Ecto neural progenitor cell (in vitro differentiated cells): ENCODE results near the gene KRT6C.
A peak's percentile ranks its signal among the peaks of the same experiment; 100 is the strongest.

Experiments
- DNase-seq: peaks from one replicate; pipeline ENCODE4 v3.0.0-alpha.2; 2018; ENCODE audit warnings: low spot score

KRT6C gene

DNA sequence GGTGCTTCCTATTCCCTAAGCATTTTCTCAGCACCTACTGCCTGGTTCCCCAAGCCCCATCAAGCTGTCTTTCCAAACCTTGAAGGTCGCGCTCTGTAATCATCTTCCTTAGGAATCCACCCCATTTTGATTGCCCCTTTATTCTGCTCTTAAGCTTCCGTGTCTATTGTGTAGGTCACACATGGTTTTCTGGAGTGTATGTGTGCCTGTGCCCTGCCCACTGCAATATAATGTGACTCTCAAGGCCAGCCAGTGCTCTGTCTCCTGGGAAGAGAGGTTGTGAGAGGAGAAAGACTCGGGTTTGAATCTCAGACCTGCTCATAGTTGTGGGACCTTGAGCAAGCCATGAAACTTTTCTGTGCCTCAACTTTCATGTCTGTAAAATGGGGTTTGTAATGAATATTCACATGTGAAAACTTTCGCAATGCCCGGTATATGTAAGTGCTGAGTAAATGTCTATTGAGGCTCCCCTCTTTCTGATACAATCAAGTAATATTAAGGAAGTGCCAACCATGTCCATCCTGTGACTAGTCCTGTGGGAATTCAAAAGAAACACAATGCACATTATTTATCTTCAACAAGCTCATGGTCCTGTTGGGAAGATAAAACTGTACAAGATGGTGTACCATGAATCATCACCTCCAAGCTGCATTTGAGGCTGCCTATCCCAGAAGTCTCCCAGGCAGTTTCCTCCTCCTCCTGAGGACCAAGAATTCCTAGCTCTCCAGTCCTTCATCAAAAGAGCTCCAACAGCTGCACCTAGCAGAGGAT lies 38.7 kb downstream of the KRT6C start:
- DNase-seq = peak; percentile 30

DNA sequence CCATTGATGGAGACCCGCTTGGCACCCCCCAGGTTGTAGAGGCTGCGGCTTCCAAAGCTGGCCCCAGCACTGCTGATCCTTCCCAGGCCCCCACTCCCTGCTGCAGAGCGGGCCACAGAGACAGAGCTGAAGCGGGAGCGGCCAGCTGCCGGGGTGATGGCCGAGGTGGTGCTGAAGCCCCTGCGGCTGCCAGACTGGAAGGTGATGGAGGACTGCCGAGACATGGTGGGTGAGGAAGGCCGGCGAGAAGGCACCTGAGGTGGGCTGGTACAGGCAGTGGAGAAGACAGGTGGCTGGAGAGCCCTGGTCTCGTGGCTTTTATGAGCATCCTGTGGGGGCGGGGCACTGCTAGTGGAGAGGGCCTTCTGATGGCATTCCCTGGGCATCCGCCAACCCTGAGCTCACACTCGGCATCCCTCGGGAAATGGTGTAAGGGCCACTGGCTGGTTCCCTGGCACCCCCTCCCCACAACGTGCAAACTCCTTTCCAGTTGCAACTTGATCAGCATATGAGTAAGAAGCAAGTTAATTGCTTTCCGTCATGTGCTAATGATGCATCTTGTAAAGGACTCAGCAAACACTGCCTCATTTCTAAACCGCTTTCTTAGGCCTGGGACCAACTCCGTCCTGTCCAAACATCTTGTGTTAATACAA lies 39.4 kb downstream of the KRT6C start, which contains the start of gene KRT75:
KRT75 (minus strand) TSS at position 291 of the 653 bp plus-strand sequence; CDS start at position 224, 67 bp downstream.
- DNase-seq = peak; percentile 43

DNA sequence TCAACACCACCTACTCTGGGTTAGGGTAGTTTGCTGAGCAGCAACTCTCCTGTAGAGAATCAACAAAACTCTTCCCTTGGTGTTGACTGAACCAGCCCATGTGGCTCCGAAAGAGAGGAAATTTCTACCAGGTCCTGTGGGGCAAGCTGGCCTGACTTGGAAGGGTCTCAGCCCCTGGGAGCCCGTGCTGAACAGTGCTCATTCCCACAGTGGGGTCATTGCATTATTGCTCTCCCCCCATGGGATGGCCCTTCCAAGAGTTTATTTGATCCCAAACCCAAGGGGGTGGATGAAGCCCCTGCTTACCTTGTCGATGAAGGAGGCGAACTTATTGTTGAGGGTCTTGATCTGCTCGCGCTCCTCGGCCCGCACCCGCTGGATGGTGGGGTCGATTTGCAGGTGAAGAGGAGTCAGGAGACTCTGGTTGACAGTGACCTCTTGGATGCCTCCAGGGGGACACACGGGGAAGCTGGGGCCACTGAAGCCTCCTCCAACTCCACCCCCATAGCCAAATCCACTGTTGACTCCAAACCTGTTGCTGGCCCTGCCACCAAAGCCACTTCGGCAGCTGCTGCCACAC lies 40.0 kb downstream of the KRT6C start:
- DNase-seq = peak; percentile 43

- DNase-seq = no peak
Measured at GRCh38 chr12:52432559-52433207, 40.9 kb downstream of the KRT6C start.

DNA sequence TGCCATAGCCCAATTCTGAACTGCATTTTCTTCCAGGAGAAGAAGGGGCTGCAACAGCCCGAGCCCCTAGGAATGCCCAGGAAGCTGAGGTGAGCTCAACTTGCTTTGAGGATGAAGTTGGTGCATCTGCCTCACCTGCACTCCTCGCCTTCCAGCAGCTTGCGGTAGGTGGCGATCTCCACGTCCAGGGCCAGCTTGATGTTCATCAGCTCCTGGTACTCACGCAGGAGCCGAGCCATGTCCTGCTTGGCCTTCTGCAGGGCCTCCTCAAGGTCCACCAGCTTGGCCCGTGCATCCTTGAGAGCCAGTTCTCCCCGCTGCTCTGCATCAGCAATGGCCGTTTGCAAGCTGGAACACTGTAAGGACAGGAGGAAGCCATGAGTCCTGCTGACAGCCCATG lies 45.5 kb downstream of the KRT6C start:
- DNase-seq = no peak

DNA sequence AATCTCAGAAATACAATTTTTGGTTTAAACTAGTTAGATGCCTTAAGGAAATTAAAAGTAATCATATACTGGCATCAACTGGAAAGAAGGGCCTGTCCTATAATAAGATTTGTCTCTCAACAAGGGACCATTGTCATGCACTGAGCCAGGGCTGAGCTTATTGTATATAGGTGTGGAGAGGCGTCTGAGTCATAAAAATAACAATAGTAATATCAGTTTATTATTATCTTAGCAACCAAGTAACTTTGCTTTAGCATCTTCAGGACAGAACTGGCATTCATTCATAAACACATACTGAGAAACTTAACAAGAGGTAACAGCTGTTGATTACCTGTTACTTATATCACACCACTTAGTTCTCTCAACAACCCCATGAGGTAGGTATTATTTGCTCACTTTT lies 46.5 kb downstream of the KRT6C start:
- DNase-seq = no peak

DNA sequence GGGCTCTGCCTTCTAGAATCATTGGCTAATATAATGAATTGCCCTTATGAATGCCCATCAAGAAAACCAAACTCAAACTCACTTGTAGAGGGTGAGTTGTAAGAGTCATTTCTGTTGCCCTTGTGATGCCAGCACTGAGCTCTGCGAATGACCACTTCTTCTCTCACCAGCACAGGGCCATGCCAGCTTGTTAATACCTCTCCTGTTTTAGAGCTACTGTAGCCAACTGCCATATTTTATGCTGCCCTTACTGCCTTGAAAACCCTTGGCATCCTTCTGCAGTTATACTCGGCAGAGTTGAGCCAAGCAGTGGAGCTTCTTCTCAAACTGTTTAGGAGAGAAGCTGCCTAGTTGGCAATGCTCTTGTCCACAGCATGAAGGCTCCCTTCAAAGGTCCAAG lies 47.6 kb downstream of the KRT6C start:
- DNase-seq = no peak

- no peak for DNase-seq
Measured at GRCh38 chr12:52425466-52425865, 48.1 kb downstream of the KRT6C start.

DNA sequence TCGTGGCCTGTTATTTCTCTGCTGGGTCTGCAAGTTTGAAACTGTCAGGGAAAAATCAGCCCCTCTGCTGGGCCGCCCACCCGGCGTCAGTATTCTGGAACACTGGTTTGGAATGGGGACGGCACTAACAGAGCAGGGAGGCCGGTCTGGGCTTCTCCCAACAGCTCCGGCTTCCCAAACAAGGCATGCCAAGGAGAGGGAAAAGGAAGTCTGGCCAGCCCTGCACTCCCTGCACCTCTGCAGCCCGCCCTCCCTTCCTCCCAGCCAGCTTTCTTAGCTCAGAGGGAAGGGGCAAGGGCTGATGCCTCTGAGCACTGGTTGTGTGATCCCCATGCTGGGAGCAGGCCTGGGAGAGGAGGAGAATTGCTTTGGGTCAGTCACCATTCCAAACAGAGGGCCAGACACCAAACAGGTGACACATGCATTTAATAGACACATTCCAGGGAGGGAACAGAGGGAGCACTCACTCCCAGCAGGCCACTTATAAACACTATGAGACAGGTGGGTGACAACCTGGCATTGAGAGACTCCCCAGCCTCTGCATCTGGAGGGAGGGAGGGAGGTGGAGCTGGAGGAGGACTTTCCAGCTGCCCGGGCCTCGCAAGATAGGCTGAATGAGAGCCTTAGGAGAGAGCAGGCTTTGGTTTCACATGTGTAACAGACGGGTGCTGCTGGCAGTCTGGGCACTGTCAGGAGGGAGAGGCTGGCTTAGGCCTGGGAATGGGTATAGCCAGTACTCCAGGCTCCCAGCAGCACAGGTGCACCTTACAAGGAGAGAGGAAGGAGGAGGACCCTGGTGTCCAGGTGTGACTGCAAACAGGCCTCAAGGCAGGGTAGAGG lies 49.7 kb downstream of the KRT6C start:
- DNase-seq = no peak

DNA sequence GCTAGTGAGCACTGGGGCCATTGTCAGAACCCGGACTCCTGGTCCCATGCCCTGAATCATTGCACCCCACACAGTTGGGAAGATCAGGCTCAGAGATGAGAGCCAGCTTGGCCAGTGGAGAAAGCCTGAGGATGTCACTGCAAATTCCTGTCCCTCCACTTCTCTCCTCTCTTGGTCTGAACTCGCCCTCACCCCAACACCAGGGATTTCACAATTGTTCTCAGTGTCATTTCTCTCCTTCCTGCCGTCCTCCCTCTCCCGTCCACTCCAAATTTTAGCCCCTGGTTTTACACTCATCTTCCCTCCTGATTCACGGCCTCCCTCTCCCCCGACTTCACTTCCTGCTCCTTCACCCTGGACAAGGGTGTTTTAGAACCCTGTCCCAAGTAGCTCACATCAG lies 50.6 kb downstream of the KRT6C start:
- DNase-seq = no peak

GRCh38 chr12:52419656-52420055 lies 53.9 kb downstream of the KRT6C start:
- no peak for DNase-seq

DNA sequence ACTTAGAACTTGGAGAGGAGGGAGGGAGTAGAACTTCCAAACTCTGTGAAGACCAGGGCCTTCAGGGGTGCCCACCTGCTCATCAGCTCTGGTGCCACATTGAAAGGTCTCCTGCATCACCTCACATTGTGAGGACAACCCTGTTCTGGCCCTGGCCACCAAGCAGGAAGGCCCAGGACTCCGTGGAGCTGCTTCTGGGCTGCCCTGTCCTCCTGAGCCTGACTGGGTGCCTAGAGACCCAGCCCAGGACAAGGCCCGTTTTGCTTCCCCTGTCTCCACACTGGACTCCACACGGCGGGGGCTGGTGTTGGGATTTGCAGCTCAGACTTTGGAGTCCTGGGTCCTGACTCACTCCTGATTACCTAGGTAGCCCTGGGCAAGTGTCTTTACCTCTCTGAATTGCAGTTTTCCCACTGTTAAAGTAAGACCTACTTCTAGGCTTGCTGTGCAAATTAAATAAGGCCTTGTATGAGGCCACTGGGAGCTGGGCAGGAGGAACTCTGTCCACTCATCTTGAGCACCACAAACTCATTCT lies 55.0 kb downstream of the KRT6C start:
- no peak for DNase-seq
